Brain microvascular endothelial cell (primary cell): Measurements from ENCODE around the gene NPS.
A peak's percentile ranks its signal among the peaks of the same experiment; 100 is the strongest.

Experiments
- DNase-seq: peaks from one replicate; pipeline ENCODE4 v3.0.0-alpha.2; 2020
- H3K27ac ChIP-seq: fragments of 250-450 bp; sonication (Bioruptor Pico); 2 replicates; pipeline ENCODE4 v1.5.1; 2020; ENCODE audit warnings: mild to moderate bottlenecking, moderate library complexity
- H3K27me3 ChIP-seq: fragments of 250-450 bp; sonication (Bioruptor Pico); replicated peaks from 2 replicates; pipeline ENCODE4 v1.5.1; 2020; ENCODE audit warnings: mild to moderate bottlenecking
- H3K36me3 ChIP-seq: fragments of 250-450 bp; sonication (Bioruptor Pico); replicated peaks from 2 replicates; pipeline ENCODE4 v1.5.1; 2020; ENCODE audit warnings: mild to moderate bottlenecking
- H3K4me3 ChIP-seq: 2 replicates; pipeline ENCODE4 v1.5.1; 2011; ENCODE audit warnings: low read depth, mild to moderate bottlenecking, control low read depth, low read length, moderate library complexity
- in situ Hi-C: cut with HindIII; loops from 2 replicates; pipeline ENCODE4 v1.10.0; 2017; ENCODE audit warnings: low sequenced_read_pairs, low pct_ligation_motif_present
- TF ChIP-seq, protein P1 (sequence below): IDR thresholded peaks from 2 replicates; pipeline ENCODE4 v1.5.1; 2011; ENCODE audit warnings: low read depth, mild to moderate bottlenecking, moderate library complexity, low read length, control low read depth, inconsistent platforms; ENCODE audit errors: missing control alignments

The NPS gene, protein sequence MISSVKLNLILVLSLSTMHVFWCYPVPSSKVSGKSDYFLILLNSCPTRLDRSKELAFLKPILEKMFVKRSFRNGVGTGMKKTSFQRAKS

GRCh38 chr10:127549009-127549408, at the start of gene NPS:
Gene NPS, plus strand, starts transcription at chr10:127549309. Its CDS starts 60 bp downstream, at chr10:127549369.
- TF ChIP-seq, protein P1, sequence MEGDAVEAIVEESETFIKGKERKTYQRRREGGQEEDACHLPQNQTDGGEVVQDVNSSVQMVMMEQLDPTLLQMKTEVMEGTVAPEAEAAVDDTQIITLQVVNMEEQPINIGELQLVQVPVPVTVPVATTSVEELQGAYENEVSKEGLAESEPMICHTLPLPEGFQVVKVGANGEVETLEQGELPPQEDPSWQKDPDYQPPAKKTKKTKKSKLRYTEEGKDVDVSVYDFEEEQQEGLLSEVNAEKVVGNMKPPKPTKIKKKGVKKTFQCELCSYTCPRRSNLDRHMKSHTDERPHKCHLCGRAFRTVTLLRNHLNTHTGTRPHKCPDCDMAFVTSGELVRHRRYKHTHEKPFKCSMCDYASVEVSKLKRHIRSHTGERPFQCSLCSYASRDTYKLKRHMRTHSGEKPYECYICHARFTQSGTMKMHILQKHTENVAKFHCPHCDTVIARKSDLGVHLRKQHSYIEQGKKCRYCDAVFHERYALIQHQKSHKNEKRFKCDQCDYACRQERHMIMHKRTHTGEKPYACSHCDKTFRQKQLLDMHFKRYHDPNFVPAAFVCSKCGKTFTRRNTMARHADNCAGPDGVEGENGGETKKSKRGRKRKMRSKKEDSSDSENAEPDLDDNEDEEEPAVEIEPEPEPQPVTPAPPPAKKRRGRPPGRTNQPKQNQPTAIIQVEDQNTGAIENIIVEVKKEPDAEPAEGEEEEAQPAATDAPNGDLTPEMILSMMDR: no peak
- Histone ChIP-seq H3K27ac (no peak within 1 kb of the TSS), H3K36me3 (no peaks in the 10 kb centered on the region), H3K27me3 (no peaks in the 10 kb centered on the region), H3K4me3 (no peak within 1 kb of the TSS)
- in situ Hi-C loops: no loop called here
- no peak for DNase-seq

DNA sequence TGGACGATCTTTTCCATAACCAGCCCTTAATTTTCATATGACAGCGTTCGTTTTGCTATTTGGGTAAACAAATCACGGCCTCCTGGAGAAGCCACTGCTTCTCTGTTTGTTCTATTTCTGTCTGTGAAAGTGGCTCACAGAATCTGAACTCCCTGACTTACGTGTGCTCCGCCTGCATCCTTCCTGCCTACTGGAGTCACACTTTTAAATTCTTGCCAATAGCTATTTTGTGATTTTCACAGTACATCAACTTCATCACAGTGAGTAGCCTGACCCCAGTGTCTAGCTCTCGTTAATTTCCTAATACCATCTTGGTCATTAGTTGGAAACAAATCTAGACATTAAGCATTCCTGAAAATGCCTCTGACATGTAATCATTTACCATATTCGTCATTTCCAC, 49.0 kb upstream of the NPS start:
- Histone ChIP-seq H3K4me3 (no peak overlapping the region), H3K36me3 (no peaks in the 10 kb centered on the region), H3K27me3 (no peaks in the 10 kb centered on the region), H3K27ac (no peak overlapping the region)
- no peak for DNase-seq
- TF ChIP-seq, protein P1: no peak
- in situ Hi-C loops: no loop called here

- Histone ChIP-seq H3K27me3 (no peaks in the 10 kb centered on the region), H3K36me3 (no peaks in the 10 kb centered on the region), H3K27ac (no peak overlapping the region), H3K4me3 (no peak overlapping the region)
- DNase-seq: no peak
- TF ChIP-seq, protein P1: no peak
- in situ Hi-C loops: no loop called here
Observed at GRCh38 chr10:127506094-127506493, 43.0 kb upstream of the NPS start.

- in situ Hi-C loops: no loop called here
- TF ChIP-seq, protein P1: no peak
Observed at GRCh38 chr10:127522298-127522697, 26.8 kb upstream of the NPS start.

GRCh38 chr10:127523476-127523875, 25.6 kb upstream of the NPS start:
- H3K36me3 ChIP-seq: no peaks in the 10 kb centered on the region
- TF ChIP-seq, protein P1: no peak
- in situ Hi-C loops: no loop called here
- no peak overlapping the region for H3K4me3 ChIP-seq
- no peaks in the 10 kb centered on the region for H3K27me3 ChIP-seq
- DNase-seq: no peak
- no peak overlapping the region for H3K27ac ChIP-seq

More at GRCh38 chr10:127522298-127522697, 26.8 kb upstream of the NPS start:
- Histone ChIP-seq H3K4me3 (no peak overlapping the region), H3K27ac (no peak overlapping the region), H3K27me3 (no peaks in the 10 kb centered on the region), H3K36me3 (no peaks in the 10 kb centered on the region)
- DNase-seq: no peak

DNA sequence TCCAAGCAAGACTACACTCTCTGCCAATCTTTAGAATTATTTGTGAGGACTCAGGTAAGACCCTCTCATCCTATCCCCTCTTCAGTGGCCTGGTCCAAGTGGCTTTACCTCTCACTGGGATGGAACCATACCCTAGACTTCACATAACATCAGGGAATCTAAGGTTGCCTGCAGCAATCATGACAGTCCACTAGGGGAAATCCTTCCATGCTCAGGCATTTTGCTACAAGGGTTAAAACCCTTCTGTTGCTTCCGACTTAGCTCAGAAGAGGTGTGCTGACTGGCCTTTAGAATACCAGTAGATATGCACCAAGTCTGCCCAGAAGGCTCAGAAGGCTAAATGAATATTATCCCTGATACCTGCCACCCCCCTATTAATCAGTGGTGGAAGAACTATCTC, 24.9 kb upstream of the NPS start:
- in situ Hi-C loops: no loop called here
- Histone ChIP-seq H3K4me3 (no peak overlapping the region), H3K36me3 (no peaks in the 10 kb centered on the region), H3K27ac (no peak overlapping the region), H3K27me3 (no peaks in the 10 kb centered on the region)
- TF ChIP-seq, protein P1: peak; percentile 29
- DNase-seq: no peak
